GM18498 (cell line): ENCODE data around the gene GID4.

Source experiments
- ATAC-seq: cut with Tn5 transposase; IDR thresholded peaks from one replicate; pipeline ENCODE4 v1.9.1; 2021; ENCODE audit warnings: mild to moderate bottlenecking, moderate library complexity; ENCODE audit not compliant: unreplicated experiment

The GID4 gene

DNA sequence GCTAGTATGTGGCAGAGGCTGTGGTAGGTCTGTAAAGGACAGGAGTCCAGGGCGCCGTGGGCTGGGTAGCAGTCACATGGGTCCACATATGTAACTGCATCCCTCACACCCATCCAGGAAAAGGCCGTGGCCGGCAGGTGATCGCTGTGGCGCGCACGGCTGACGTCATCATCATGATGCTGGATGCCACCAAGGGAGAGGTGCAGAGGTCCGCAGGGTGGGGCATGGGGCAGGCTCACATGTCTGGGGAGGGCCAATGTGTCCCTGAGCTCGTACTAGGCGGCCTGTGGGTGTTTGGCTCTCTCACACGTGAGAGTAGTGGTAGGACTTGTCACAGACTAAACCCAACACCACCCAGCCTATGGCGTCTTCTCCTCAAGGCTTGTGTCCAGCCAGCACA is 60.3 kb downstream of the GID4 start:
- ATAC-seq = no peak

GRCh38 chr17:18100616-18101015 is 61.4 kb downstream of the GID4 start:
- ATAC-seq = no peak

DNA sequence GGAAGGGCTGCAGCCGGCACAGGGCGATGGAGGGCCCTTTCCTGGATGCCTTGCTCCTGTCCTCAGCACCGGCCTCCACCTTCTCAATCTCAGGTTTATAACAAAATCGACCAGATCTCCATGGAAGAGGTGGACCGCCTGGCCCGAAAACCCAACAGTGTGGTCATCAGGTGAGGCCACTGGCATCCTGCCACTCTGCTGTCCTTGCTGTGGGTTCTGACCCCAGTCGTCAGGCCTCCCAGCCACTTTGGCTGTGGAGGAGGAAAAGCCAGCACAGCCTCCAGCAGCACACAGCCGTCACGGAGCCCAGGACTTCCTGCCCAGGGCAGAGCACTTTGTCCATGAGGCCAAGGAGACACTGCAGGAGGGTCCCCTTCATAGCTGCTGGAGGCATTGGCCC is 62.6 kb downstream of the GID4 start:
- no peak for ATAC-seq

DNA sequence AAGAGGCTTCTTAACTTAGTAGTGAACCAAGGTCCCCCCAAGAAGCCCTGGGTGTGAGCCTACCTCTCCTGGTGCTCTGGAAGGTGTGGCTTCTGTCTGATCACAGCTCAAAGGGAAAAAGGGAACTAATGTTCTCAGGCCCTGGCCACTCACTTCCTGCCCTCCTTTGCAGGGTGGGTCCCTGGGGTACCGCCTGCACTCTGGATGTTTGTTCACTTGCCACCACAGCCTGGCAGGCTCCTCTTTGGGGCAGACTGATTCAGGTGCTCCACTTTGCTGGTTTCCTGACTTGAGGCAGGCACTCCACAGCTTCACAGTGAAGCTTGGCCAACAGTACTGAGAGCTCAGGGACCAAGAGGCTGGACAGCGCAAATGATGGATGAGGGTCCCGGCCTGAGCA is 63.4 kb downstream of the GID4 start:
- no peak for ATAC-seq

GRCh38 chr17:18105027-18105426 is 65.8 kb downstream of the GID4 start:
- no peak for ATAC-seq

GRCh38 chr17:18105595-18105994 is 66.4 kb downstream of the GID4 start:
- ATAC-seq = no peak

DNA sequence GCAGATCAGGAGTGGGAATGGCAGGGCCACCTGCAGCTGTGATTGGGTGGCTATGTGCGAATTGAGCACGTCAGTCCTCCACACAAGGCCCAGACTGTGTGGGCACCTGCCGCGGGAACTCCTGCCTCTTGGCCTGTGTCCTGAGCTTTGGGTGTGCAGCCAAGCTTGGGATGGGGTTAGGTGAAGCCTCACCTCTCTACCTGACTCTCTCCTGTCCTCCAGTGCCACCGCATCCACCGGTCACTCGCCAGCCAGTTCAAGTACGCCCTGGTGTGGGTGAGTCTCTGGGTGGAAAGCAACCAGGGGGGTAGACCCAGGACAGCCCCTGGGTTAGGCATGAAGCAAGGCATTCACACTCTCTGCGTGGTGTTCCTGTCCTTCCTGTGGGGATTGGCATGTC is 67.0 kb downstream of the GID4 start:
- ATAC-seq = no peak

GRCh38 chr17:18107061-18107790 is 68.0 kb downstream of the GID4 start:
- ATAC-seq = no peak

DNA sequence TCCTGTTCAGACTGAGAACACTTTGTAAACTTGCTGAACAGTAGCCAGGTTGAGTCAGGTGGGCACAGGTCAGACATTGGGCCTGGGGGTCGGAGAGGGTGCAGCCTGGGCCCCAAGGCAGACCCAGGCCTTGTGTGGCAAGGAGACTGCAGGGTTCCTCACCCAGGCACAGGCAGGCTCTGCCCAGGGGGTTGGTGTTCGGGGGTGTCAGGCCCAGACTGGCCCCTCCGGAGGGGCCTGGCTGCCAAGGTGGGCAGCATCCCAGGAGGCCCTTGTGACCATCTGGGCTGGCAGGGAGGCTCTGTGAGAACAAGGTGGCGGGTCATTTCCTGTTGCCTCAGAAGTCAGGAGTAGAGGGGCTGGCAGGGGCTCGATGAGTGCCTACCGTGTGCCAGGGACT is 68.8 kb downstream of the GID4 start:
- ATAC-seq = no peak

DNA sequence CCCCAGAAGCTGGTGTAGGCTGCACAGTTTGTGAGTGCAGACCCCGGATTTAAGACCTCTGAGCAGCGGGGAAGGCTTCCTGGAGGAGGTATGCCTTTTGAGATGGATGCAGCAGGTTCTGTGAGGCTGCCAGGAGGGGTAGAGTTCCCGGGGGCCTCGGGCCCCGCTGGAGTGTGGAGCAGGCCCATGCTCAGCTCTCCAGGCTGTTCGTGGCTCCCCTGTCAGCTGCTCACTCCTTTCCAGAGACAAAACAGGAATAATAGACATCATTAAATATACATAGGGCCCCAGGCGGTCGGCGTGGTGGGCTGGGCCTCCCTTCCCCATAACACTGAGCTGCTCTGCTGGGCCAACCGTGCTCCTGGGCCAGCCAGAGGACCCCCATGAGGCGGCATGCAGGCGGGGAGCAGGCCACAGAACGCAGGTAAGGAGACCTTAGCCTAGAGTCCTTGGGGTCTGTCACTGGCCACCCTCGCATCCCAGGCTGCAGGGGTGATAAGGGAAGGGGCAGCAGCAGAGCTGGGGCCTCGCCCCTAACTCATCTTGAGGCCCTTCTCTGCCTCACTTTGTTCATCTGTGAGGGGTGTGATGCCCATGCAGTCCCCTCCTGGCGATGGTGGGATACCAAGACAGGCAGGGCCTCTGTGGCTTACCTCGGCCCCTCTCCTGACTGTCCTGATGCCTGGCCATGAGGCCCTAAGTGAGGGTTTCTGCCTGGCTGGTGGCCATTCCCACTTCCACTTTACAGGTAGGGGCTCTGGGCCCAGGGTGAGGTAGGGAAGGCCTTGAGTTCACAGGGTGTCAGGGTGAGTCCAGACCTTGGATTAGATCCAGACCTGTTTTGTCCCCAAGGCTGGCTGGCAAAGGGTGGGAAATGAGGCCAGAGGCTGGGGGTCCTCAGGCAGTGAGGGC is 69.4 kb downstream of the GID4 start, which contains the start of gene MYO15A:
Gene MYO15A (plus strand): TSS at position 356 of the 912 bp plus-strand sequence. CDS start 10,045 bp downstream, outside the sequence.
- no peak for ATAC-seq

- no peak for ATAC-seq
Observed at GRCh38 chr17:18109935-18110485, 70.8 kb downstream of the GID4 start.

GRCh38 chr17:18110636-18111145 is 71.5 kb downstream of the GID4 start:
- no peak for ATAC-seq

DNA sequence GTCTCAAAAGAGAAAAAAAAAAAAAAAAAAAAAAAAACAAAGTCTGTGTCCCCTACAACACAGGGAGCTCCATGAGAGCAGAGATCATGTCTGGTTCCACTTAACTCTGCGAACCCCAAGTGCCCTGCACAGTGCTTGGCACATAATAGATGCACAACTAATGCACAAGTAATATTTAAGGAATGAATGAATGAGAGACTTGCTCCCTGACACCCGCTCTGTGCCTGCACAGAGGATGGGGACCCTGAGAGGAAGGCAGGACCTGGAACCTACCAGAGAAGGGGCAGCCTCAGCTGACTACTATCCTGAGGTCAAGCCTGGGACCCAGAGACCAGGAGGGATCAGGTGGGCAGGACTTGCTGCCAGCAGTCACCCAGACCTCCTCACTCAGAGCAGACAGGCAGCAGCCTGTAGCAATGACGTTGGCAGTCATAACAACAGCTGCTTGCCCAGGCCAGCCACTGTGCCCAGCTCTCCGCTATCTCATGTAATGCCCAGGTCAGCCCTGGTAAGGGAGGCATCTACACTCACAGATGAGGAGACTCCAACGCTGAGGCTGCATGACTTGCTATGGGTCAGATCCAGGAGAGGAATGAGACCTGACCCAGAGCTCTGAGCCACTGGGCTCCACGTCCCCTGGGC is 72.2 kb downstream of the GID4 start:
- ATAC-seq = no peak

GRCh38 chr17:18115517-18115916 is 76.3 kb downstream of the GID4 start:
- no peak for ATAC-seq

- no peak for ATAC-seq
Observed at GRCh38 chr17:18116078-18116477, 76.9 kb downstream of the GID4 start.

GRCh38 chr17:18117533-18117932 is 78.3 kb downstream of the GID4 start:
- no peak for ATAC-seq
